ENCODE results near the gene MUCL3.

MUCL3 gene

GRCh38 chr6:31002471-31002870, 61.7 kb downstream of the MUCL3 start:
- H3K36me3 ChIP-seq (ENCODE audit: insufficient read depth), result no peaks in the 10 kb centered on the region
- no peak overlapping the region for H3K27ac ChIP-seq
- H3K9ac ChIP-seq, result no peak overlapping the region
- no peaks in the 10 kb centered on the region for H3K4me1 ChIP-seq (ENCODE audit: low read depth, poor library complexity, severe bottlenecking)
- H3K4me3 ChIP-seq (IDR thresholded peaks at IDR 0.05; ENCODE audit: insufficient read depth, low read depth, low read length), result no peak overlapping the region
- TF ChIP-seq CTCF (conservative IDR thresholded peaks at IDR 0.05; ENCODE audit: low read depth, low read length), result no peak
- no peak overlapping the region for H2AFZ ChIP-seq (ENCODE audit: low read depth)
- H3K27me3 ChIP-seq (ENCODE audit: insufficient read depth, low read depth), result no peaks in the 10 kb centered on the region
- H4K20me1 ChIP-seq (ENCODE audit: insufficient read depth), result no peaks in the 10 kb centered on the region
- H3K79me2 ChIP-seq (ENCODE audit: insufficient read depth, low read depth), result no peaks in the 10 kb centered on the region
- no peak overlapping the region for H3K4me2 ChIP-seq
